ENCODE data around the gene ZNF219.

DNA sequence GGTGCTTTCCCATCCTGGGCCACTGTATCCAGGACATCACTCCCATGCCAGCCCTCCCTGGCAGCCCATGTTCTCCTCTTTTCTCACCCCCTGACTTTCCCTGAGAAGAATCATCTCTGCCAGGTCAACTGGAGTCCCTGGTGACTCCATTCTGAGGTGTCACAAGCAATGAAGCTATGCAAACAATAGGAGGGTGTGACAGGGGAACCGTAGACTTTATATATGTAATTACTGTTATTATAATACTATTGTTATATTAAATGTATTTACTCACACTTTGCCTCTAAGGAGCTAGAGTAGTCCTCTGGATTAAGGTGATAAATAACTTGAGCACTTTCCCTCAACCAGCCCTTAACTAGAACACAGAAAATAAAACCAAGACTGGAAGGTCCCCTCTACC, 9.2 kb downstream of the ZNF219 start:
- no peak for TF ChIP-seq ZNF274 (IDR thresholded peaks at IDR 0.05; ENCODE audit: low read depth, low read length)
- TF ChIP-seq YY1 (IDR thresholded peaks at IDR 0.05; ENCODE audit: insufficient read depth, insufficient read length) = no peak

All from NT2/D1 (cell line).